IPS DF 6.9 (cell line): ENCODE results near the gene COL23A1.

Source experiments
- DNase-seq: peaks from one replicate; pipeline ENCODE4 v3.0.0-alpha.2; 2013; ENCODE audit warnings: low read depth, low spot score
- H3K27ac ChIP-seq: one replicate; pipeline ENCODE4 v1.5.1; 2013; ENCODE audit warnings: low read length, control low read depth
- H3K27me3 ChIP-seq: 2 replicates; pipeline ENCODE4 v1.6.1; 2013; ENCODE audit warnings: mild to moderate bottlenecking, low read length; ENCODE audit not compliant: control insufficient read depth, insufficient read depth
- H3K36me3 ChIP-seq: 2 replicates; pipeline ENCODE4 v1.6.1; 2013; ENCODE audit warnings: low read length; ENCODE audit not compliant: control insufficient read depth, insufficient read depth
- H3K4me1 ChIP-seq: 2 replicates; pipeline ENCODE4 v1.6.1; 2013; ENCODE audit warnings: low read length; ENCODE audit not compliant: control insufficient read depth, insufficient read depth
- H3K4me3 ChIP-seq: 2 replicates; pipeline ENCODE4 v1.5.1; 2013; ENCODE audit warnings: mild to moderate bottlenecking, low read length
- H3K9me3 ChIP-seq: 2 replicates; pipeline ENCODE4 v1.6.1; 2013; ENCODE audit warnings: low read length, inconsistent platforms; ENCODE audit not compliant: control insufficient read depth, insufficient read depth
- WGBS: extraction: QIAGEN DNeasy Blood & Tissue Kit; methylation state at CpG from one replicate; pipeline ENCODE4 v1.1.7; 2013; ENCODE audit warnings: mixed read lengths, missing lambda C conversion rate; ENCODE audit not compliant: insufficient read length, insufficient coverage; 5-methylcytosine and 5-hydroxymethylcytosine counted together

Gene COL23A1

GRCh38 chr5:178349625-178350353, 240.4 kb downstream of the COL23A1 start:
- WGBS, result no CpG with 5 or more reads among the region's 8 CpGs
- H3K9me3 ChIP-seq, result no peaks in the 10 kb centered on the region
- H3K27ac ChIP-seq, result no peak overlapping the region
- H3K36me3 ChIP-seq, result no peaks in the 10 kb centered on the region
- DNase-seq, result no peak
- H3K4me3 ChIP-seq, result no peak overlapping the region
- peaks cover 5% of the 10 kb centered on the region; the same call in 1 of the 2 replicates for H3K4me1 ChIP-seq
- H3K27me3 ChIP-seq, result no peaks in the 10 kb centered on the region

DNA sequence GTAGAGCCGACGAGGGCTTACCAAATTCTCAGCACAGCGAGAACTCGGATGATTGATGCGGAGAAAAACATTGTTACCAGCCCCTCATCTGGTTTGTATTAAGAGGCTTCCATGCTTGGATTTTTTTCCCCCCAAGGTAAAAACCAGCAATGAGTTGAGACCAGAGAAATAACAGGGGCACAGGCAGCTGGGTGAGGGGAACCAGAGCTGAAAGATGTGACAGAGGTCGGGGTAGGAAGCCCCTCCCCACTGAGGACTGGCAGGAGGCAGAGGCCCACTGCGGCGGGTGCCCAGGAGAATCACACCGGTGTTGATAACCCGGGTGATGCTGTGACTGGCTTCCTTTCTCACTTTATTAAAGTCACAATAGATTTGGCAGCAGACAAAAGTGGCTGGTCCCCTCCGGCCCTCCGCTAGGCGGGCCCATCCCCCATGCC, 241.1 kb downstream of the COL23A1 start:
- no peaks in the 10 kb centered on the region for H3K27me3 ChIP-seq
- H3K27ac ChIP-seq, result no peak overlapping the region
- DNase-seq, result no peak
- peaks cover 5% of the 10 kb centered on the region; the same call in 1 of the 2 replicates for H3K4me1 ChIP-seq
- WGBS, result no CpG with 5 or more reads among the region's 13 CpGs
- no peaks in the 10 kb centered on the region for H3K36me3 ChIP-seq
- H3K9me3 ChIP-seq, result no peaks in the 10 kb centered on the region
- H3K4me3 ChIP-seq, result no peak overlapping the region

GRCh38 chr5:178348356-178349074, 241.7 kb downstream of the COL23A1 start:
- no peaks in the 10 kb centered on the region for H3K9me3 ChIP-seq
- no peak overlapping the region for H3K27ac ChIP-seq
- no peaks in the 10 kb centered on the region for H3K36me3 ChIP-seq
- peaks cover 5% of the 10 kb centered on the region; the same call in 1 of the 2 replicates for H3K4me1 ChIP-seq
- H3K4me3 ChIP-seq, result no peak overlapping the region
- no peaks in the 10 kb centered on the region for H3K27me3 ChIP-seq
- DNase-seq, result no peak
- no CpG with 5 or more reads among the region's 15 CpGs for WGBS

DNA sequence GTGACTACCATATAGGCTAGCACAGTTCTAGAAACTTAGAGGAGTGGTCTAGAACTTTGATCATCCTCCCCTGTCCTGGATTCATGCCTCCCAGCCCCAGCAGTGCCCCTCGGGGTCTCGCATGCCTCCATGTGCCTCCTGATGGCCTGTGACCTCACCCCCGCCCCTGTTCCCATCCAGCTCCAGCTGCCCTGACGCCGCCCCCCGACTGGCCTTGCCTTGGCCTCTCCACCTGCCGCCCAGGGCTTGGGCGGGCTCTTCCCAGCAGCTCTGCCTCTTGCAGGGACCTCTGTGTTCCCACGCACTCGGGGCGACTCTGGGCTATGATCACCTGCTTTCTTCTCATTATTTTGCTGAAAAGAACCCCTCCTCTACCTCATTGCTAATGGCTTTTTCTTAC, 242.2 kb downstream of the COL23A1 start:
- no peaks in the 10 kb centered on the region for H3K9me3 ChIP-seq
- no peak overlapping the region for H3K27ac ChIP-seq
- WGBS, result no CpG with 5 or more reads among the region's 11 CpGs
- DNase-seq, result no peak
- H3K4me1 ChIP-seq, result peaks cover 5% of the 10 kb centered on the region; the same call in 1 of the 2 replicates
- no peaks in the 10 kb centered on the region for H3K36me3 ChIP-seq
- H3K27me3 ChIP-seq, result no peaks in the 10 kb centered on the region
- no peak overlapping the region for H3K4me3 ChIP-seq

DNA sequence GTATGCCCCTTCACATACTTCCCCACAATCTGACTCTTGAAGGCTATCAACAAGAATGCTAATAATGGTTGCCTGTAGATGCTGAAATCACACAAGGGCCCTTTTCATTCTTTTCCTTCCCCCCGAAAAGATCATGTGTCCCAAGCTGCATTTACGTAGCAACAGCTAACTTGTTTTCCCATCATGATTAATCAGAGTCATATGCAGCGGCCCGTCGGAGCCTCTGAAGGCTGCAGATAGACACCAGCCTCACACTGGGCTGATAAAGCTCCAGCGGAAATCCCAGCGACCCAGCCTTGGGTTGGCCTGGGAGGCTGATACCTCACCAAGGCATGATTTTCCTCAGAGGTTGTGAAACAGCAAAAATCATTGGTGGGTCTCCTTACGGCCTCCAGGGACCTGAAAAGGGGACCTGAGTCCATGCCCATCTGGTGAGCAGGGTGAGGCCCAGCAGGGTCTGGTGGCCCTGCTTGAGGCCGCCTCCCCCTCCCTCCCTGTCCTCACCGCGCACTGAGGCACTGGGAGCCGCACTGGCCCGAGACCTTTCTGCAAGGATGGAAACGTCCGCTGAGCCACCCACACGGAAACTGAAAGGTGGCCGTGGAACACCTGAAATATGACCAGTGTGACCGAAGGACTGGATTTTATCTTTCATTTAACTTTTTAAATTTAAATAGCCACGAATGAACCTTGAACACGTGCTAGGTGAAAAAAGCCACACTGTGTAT, 243.4 kb downstream of the COL23A1 start:
- no peaks in the 10 kb centered on the region for H3K27me3 ChIP-seq
- WGBS, result no CpG with 5 or more reads among the region's 20 CpGs
- peaks cover 5% of the 10 kb centered on the region; the same call in 1 of the 2 replicates for H3K4me1 ChIP-seq
- no peaks in the 10 kb centered on the region for H3K9me3 ChIP-seq
- DNase-seq, result no peak
- no peaks in the 10 kb centered on the region for H3K36me3 ChIP-seq
- H3K4me3 ChIP-seq, result no peak overlapping the region
- H3K27ac ChIP-seq, result no peak overlapping the region

DNA sequence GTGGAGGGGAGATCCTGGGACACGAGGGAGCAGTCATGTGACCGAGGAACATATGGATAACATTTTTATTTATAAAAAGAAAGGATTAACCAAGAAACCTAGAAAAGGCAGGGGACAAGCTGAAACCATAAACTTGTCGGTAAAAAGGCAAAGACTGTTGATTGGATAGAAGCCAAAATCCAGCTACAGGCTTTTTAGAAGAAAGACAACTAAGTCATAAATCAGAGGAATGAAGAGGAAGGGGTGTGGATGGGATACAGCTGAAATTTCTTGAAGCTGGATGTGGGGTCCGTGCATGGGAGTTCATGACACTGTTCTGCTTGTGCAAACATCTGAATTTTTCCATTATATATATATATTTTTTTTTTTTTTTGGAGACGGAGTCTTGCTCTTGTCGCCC, 246.9 kb downstream of the COL23A1 start:
- Histone ChIP-seq H3K9me3 (no peaks in the 10 kb centered on the region), H3K4me3 (no peak overlapping the region), H3K36me3 (no peaks in the 10 kb centered on the region), H3K4me1 (peaks cover 2% of the 10 kb centered on the region; the same call in 1 of the 2 replicates), H3K27ac (no peak overlapping the region), H3K27me3 (no peaks in the 10 kb centered on the region)
- no CpG with 5 or more reads among the region's 6 CpGs for WGBS
- DNase-seq, result no peak

- WGBS, result no CpG with 5 or more reads among the region's 10 CpGs
- Histone ChIP-seq H3K36me3 (no peaks in the 10 kb centered on the region), H3K27me3 (no peaks in the 10 kb centered on the region), H3K27ac (no peak overlapping the region), H3K4me1 (peaks cover 1% of the 10 kb centered on the region; the same call in 1 of the 2 replicates), H3K9me3 (no peaks in the 10 kb centered on the region), H3K4me3 (no peak overlapping the region)
- no peak for DNase-seq
Measured at GRCh38 chr5:178341851-178342140, 248.4 kb downstream of the COL23A1 start.

GRCh38 chr5:178341091-178341850, 248.9 kb downstream of the COL23A1 start:
- H3K27me3 ChIP-seq, result no peaks in the 10 kb centered on the region
- no peak overlapping the region for H3K4me3 ChIP-seq
- H3K36me3 ChIP-seq, result no peaks in the 10 kb centered on the region
- no peaks in the 10 kb centered on the region for H3K9me3 ChIP-seq
- no CpG with 5 or more reads among the region's 15 CpGs for WGBS
- H3K4me1 ChIP-seq, result peaks cover 1% of the 10 kb centered on the region; the same call in 1 of the 2 replicates
- no peak overlapping the region for H3K27ac ChIP-seq
- DNase-seq, result no peak

DNA sequence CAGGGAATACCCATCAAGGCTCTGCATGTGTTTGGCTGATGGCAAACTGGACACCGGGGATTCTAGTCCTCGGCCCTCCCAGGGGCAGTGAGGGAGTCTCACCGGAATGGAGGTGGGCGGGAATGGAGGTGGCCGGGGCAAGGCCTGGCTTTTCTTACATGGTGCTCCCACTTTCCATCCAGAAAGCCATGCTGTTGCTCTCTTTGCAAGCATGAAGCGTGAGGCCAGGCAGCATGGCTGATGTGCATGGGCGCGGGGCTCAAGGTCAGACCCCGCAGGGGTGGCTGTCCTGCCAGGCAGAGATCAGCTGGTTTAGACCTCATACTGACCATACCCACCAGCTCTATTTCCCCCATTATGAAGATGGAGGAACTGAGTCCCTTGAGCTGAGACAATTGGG, 249.6 kb downstream of the COL23A1 start:
- H3K4me3 ChIP-seq, result no peak overlapping the region; the same call in 1 of the 2 replicates
- H3K9me3 ChIP-seq, result no peaks in the 10 kb centered on the region
- H3K27ac ChIP-seq, result no peak overlapping the region
- no peaks in the 10 kb centered on the region for H3K36me3 ChIP-seq
- H3K4me1 ChIP-seq, result peaks cover 1% of the 10 kb centered on the region; the same call in 1 of the 2 replicates
- no CpG with 5 or more reads among the region's 9 CpGs for WGBS
- no peaks in the 10 kb centered on the region for H3K27me3 ChIP-seq
- no peak for DNase-seq

- no CpG with 5 or more reads among the region's 7 CpGs for WGBS
- no peaks in the 10 kb centered on the region for H3K36me3 ChIP-seq
- no peaks in the 10 kb centered on the region for H3K27me3 ChIP-seq
- H3K4me3 ChIP-seq, result no peak overlapping the region
- DNase-seq, result no peak
- H3K4me1 ChIP-seq, result peaks cover 1% of the 10 kb centered on the region; the same call in 1 of the 2 replicates
- no peak overlapping the region for H3K27ac ChIP-seq
- no peaks in the 10 kb centered on the region for H3K9me3 ChIP-seq
Measured at GRCh38 chr5:178340187-178340586, 250.0 kb downstream of the COL23A1 start.
